HL-60 (cell line): ENCODE measurements around the gene GFRA1.

Source experiments
- DNase-seq, 2 experiments: peaks; one replicate each; pipeline ENCODE4 v3.0.0-alpha.2; 2010 to 2020; ENCODE audit warnings: low read depth in 1 of 2, low spot score in 1 of 2
- H3K27ac ChIP-seq: fragments of 250-450 bp; sonication (Bioruptor Pico); replicated peaks from 2 replicates; pipeline ENCODE4 v1.5.1; 2020; ENCODE audit warnings: mild to moderate bottlenecking, moderate library complexity
- H3K27me3 ChIP-seq: fragments of 250-450 bp; sonication (Bioruptor Pico); 2 replicates; pipeline ENCODE4 v1.5.1; 2021; ENCODE audit warnings: mild to moderate bottlenecking, moderate library complexity; ENCODE audit not compliant: insufficient read depth, poor library complexity, severe bottlenecking
- H3K4me3 ChIP-seq: replicated peaks from 2 replicates; pipeline ENCODE4 v1.5.1; 2011; ENCODE audit warnings: mild to moderate bottlenecking, control low read depth, low read length; ENCODE audit not compliant: insufficient read depth
- GABPA ChIP-seq: IDR thresholded peaks from 2 replicates; pipeline ENCODE4 v1.6.1; 2012; ENCODE audit warnings: low read depth
- POLR2AphosphoS5 ChIP-seq: IDR thresholded peaks from 2 replicates; pipeline ENCODE4 v1.6.1; 2012; ENCODE audit warnings: low read depth
- SPI1 ChIP-seq: IDR thresholded peaks from 2 replicates; pipeline ENCODE4 v1.6.1; 2012; ENCODE audit warnings: low read depth, mild to moderate bottlenecking, borderline replicate concordance
- TF ChIP-seq, protein P1 (sequence below): IDR thresholded peaks from one replicate; pipeline ENCODE4 v1.5.1; 2011; ENCODE audit warnings: low read length, control low read depth, inconsistent platforms; ENCODE audit not compliant: insufficient read depth
- TF ChIP-seq, protein P2 (sequence below): IDR thresholded peaks from 2 replicates; pipeline ENCODE4 v1.6.1; 2012; ENCODE audit warnings: low read depth; ENCODE audit not compliant: insufficient replicate concordance

The GFRA1 gene

DNA sequence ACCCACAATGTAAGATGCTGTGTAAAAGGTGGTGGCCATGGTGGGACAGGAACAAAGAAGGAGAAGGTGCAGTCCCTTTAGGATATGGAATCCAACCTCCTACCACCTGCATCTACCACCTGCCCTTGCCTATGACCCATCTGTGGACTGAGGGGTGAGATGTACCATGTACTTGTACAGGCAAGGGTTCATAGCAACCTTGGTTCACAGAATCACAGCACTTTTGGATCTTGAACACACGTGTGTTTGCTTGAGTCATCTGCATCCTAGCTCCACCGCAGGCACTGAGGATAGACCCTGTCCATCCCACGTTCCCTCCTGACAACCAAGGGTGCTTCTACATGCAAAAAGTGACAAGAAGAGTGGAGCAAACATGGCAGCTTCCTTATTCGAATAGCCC is 162.3 kb downstream of the GFRA1 start:
- no peak overlapping the region for H3K27ac ChIP-seq
- no peaks in the 10 kb centered on the region for H3K27me3 ChIP-seq
- TF ChIP-seq POLR2AphosphoS5 (no peak), SPI1 (no peak), GABPA (no peak)
- TF ChIP-seq, protein P1, sequence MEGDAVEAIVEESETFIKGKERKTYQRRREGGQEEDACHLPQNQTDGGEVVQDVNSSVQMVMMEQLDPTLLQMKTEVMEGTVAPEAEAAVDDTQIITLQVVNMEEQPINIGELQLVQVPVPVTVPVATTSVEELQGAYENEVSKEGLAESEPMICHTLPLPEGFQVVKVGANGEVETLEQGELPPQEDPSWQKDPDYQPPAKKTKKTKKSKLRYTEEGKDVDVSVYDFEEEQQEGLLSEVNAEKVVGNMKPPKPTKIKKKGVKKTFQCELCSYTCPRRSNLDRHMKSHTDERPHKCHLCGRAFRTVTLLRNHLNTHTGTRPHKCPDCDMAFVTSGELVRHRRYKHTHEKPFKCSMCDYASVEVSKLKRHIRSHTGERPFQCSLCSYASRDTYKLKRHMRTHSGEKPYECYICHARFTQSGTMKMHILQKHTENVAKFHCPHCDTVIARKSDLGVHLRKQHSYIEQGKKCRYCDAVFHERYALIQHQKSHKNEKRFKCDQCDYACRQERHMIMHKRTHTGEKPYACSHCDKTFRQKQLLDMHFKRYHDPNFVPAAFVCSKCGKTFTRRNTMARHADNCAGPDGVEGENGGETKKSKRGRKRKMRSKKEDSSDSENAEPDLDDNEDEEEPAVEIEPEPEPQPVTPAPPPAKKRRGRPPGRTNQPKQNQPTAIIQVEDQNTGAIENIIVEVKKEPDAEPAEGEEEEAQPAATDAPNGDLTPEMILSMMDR: no peak
- TF ChIP-seq, protein P2, sequence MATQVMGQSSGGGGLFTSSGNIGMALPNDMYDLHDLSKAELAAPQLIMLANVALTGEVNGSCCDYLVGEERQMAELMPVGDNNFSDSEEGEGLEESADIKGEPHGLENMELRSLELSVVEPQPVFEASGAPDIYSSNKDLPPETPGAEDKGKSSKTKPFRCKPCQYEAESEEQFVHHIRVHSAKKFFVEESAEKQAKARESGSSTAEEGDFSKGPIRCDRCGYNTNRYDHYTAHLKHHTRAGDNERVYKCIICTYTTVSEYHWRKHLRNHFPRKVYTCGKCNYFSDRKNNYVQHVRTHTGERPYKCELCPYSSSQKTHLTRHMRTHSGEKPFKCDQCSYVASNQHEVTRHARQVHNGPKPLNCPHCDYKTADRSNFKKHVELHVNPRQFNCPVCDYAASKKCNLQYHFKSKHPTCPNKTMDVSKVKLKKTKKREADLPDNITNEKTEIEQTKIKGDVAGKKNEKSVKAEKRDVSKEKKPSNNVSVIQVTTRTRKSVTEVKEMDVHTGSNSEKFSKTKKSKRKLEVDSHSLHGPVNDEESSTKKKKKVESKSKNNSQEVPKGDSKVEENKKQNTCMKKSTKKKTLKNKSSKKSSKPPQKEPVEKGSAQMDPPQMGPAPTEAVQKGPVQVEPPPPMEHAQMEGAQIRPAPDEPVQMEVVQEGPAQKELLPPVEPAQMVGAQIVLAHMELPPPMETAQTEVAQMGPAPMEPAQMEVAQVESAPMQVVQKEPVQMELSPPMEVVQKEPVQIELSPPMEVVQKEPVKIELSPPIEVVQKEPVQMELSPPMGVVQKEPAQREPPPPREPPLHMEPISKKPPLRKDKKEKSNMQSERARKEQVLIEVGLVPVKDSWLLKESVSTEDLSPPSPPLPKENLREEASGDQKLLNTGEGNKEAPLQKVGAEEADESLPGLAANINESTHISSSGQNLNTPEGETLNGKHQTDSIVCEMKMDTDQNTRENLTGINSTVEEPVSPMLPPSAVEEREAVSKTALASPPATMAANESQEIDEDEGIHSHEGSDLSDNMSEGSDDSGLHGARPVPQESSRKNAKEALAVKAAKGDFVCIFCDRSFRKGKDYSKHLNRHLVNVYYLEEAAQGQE: no peak
- no peak overlapping the region for H3K4me3 ChIP-seq
- no peak for DNase-seq

DNA sequence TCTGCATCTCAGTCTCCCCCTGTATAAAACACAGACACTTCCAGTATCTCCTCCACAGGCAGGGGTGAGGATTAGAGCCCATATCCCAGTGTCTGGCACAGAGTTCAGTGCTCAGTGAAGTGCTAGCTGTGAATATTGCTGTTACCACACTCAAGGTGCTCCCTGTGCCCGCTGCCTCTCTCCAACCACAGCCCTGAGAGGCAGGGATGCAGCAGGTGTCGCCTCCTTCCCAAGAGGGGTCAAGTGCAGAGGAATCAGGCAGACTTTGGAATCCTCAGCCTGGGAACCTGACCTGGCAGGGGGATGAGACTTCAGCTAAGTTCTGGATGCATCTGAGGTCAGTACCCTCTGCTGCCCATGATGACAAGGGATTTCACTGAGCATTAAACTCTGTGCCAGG is 163.1 kb downstream of the GFRA1 start:
- H3K27me3 ChIP-seq: no peaks in the 10 kb centered on the region
- TF ChIP-seq SPI1: no peak
- TF ChIP-seq, protein P2: no peak
- TF ChIP-seq POLR2AphosphoS5: no peak
- no peak for TF ChIP-seq GABPA
- TF ChIP-seq, protein P1: no peak
- no peak overlapping the region for H3K4me3 ChIP-seq
- no peak for DNase-seq
- H3K27ac ChIP-seq: no peak overlapping the region

DNA sequence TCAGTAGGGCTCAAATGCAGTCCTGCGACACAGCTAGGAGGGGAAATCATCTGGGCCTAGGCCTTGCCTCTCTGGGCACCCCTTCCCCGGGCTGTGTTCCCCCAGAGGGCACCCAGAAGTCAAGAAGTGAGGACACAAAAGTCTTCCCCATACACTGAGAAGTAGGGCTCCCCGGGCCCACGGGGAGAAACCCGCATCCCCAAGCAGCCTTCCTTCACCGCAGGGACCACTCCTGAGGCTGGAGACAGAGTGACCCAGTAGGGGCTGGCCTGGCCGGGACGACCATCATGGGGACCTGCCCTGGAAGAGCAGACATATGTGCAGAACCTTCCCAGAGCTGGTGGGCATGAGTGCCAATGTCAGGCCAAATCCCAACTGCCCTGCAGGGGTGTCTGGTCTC is 163.5 kb downstream of the GFRA1 start:
- DNase-seq: no peak

More for the DNA sequence above, 163.5 kb downstream of the GFRA1 start:
- H3K27me3 ChIP-seq: no peaks in the 10 kb centered on the region
- TF ChIP-seq POLR2AphosphoS5 (no peak), SPI1 (no peak)
- TF ChIP-seq, protein P2: no peak
- TF ChIP-seq, protein P1: no peak
- no peak overlapping the region for H3K4me3 ChIP-seq
- H3K27ac ChIP-seq: no peak overlapping the region
